Measurements from ENCODE around the gene CARS1.

Gene CARS1

GRCh38 chr11:2998073-2998850 lies 59.0 kb downstream of the CARS1 start:
- in situ Hi-C loops (cut with MboI; ENCODE audit: low pct_unique_long_range_greater_than_20kb, low sequenced_read_pairs, unreplicated experiment) = no loop called here
- no peak for DNase-seq (ENCODE audit: low spot score)
- TF ChIP-seq CTCF (IDR thresholded peaks at IDR 0.05; ENCODE audit: extremely low read depth, insufficient read depth, missing control alignments) = no peak

GRCh38 chr11:2997406-2997805 lies 59.8 kb downstream of the CARS1 start:
- TF ChIP-seq CTCF (IDR thresholded peaks at IDR 0.05; ENCODE audit: extremely low read depth, insufficient read depth, missing control alignments) = no peak
- in situ Hi-C loops (cut with MboI; ENCODE audit: low pct_unique_long_range_greater_than_20kb, low sequenced_read_pairs, unreplicated experiment) = no loop called here
- no peak for DNase-seq (ENCODE audit: low spot score)

- no peak for DNase-seq (ENCODE audit: low spot score)
- TF ChIP-seq CTCF (IDR thresholded peaks at IDR 0.05; ENCODE audit: extremely low read depth, insufficient read depth, missing control alignments) = no peak
- in situ Hi-C loops (cut with MboI; ENCODE audit: low pct_unique_long_range_greater_than_20kb, low sequenced_read_pairs, unreplicated experiment) = no loop called here
These were observed 60.2 kb downstream of the CARS1 start for GRCh38 chr11:2996976-2997375.

GRCh38 chr11:2995893-2996554 lies 61.2 kb downstream of the CARS1 start:
- in situ Hi-C loops (cut with MboI; ENCODE audit: low pct_unique_long_range_greater_than_20kb, low sequenced_read_pairs, unreplicated experiment) = no loop called here
- no peak for TF ChIP-seq CTCF (IDR thresholded peaks at IDR 0.05; ENCODE audit: extremely low read depth, insufficient read depth, missing control alignments)
- no peak for DNase-seq (ENCODE audit: low spot score)

GRCh38 chr11:2995031-2995561 lies 62.1 kb downstream of the CARS1 start:
- no peak for TF ChIP-seq CTCF (IDR thresholded peaks at IDR 0.05; ENCODE audit: extremely low read depth, insufficient read depth, missing control alignments)
- in situ Hi-C loops (cut with MboI; ENCODE audit: low pct_unique_long_range_greater_than_20kb, low sequenced_read_pairs, unreplicated experiment) = no loop called here
- DNase-seq (ENCODE audit: low spot score) = no peak

GRCh38 chr11:2994336-2994730 lies 62.9 kb downstream of the CARS1 start:
- DNase-seq (ENCODE audit: low spot score) = no peak
- in situ Hi-C loops (cut with MboI; ENCODE audit: low pct_unique_long_range_greater_than_20kb, low sequenced_read_pairs, unreplicated experiment) = no loop called here
- TF ChIP-seq CTCF (IDR thresholded peaks at IDR 0.05; ENCODE audit: extremely low read depth, insufficient read depth, missing control alignments) = no peak

Data from GM13977 (cell line).